ENCODE results near the gene NR5A2.

The NR5A2 gene

DNA sequence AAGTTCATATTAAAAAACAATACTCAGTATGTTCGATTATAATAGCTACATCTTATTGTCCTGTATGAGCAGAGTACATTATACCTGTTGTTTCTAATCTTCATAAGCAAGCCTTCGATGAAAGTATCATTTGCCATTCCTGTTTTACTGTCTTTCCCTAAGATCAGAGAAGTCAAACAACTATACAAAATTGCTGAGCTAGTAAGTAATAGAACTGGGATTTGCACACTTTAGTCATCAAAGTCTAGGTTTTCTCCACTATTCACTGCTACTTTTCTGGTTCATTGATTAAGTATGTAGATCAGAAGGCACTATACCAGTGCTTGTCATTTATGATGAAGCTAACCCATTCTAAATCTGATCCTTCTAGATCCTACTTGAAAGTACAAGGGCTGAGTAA, 108.9 kb downstream of the NR5A2 start:
- no peak overlapping the region for H3K4me3 ChIP-seq
- intact Hi-C loops (cut with DNase I; ENCODE audit: low total_unique reads), result no loop called here
- no peaks in the 10 kb centered on the region for H3K27me3 ChIP-seq
- H3K4me1 ChIP-seq, result no peaks in the 10 kb centered on the region
- no peaks in the 10 kb centered on the region for H3K36me3 ChIP-seq
- no peak overlapping the region for H3K27ac ChIP-seq
- DNase-seq, result no peak
- H3K9me3 ChIP-seq, result no peaks in the 10 kb centered on the region
- TF ChIP-seq, protein P1, sequence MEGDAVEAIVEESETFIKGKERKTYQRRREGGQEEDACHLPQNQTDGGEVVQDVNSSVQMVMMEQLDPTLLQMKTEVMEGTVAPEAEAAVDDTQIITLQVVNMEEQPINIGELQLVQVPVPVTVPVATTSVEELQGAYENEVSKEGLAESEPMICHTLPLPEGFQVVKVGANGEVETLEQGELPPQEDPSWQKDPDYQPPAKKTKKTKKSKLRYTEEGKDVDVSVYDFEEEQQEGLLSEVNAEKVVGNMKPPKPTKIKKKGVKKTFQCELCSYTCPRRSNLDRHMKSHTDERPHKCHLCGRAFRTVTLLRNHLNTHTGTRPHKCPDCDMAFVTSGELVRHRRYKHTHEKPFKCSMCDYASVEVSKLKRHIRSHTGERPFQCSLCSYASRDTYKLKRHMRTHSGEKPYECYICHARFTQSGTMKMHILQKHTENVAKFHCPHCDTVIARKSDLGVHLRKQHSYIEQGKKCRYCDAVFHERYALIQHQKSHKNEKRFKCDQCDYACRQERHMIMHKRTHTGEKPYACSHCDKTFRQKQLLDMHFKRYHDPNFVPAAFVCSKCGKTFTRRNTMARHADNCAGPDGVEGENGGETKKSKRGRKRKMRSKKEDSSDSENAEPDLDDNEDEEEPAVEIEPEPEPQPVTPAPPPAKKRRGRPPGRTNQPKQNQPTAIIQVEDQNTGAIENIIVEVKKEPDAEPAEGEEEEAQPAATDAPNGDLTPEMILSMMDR (IDR thresholded peaks at IDR 0.05), result no peak

DNA sequence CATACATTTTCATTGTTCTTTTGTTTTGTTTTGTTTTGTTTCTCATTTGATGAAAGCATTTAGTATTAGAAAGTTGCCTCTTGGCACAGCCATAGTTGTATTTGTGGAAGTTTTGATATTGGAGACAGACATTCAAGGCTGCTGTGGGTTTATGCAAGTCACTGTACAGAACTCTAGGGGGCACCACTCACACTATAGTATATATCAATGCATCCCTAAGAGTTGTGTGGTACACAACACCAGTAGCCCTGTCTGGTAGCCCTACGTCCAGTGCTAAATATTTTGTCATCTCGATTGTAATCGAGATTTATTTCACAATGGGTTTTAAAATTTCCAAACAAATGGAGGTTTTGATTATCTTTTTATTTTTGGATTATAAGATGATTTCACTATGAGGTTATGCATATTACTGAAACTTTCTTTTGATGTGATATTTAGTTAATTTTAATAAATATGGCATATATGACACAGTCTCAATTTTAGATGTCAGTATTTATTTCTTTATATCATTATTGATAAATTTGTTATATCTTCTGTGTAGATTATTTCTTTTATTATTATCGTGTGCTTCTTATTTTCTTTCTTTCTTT, 112.2 kb downstream of the NR5A2 start:
- Histone ChIP-seq H3K27ac (no peak overlapping the region), H3K9me3 (no peaks in the 10 kb centered on the region), H3K27me3 (no peaks in the 10 kb centered on the region), H3K36me3 (no peaks in the 10 kb centered on the region), H3K4me3 (no peak overlapping the region), H3K4me1 (no peaks in the 10 kb centered on the region)
- intact Hi-C loops (cut with DNase I; ENCODE audit: low total_unique reads), result no loop called here
- DNase-seq, result no peak
- TF ChIP-seq, protein P1 (IDR thresholded peaks at IDR 0.05), result no peak

DNA sequence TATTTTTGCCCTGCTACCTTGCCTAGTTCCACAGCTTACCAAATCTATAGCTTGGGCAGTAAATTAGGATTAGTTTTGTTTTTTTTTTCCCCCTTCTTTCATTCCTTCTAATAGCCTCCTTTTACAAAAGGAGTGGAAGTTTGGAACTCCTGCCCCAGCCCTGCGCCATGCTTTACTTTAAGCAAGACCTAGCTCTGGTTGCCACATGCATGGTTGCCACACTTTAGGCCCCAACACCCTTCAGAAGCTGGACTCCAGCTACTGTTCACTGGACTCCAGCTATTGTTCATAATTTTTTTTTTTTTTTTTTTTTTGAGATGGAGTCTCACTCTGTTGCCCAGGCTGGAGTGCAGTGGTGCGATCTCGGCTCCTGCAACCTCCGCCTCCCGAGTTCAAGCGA, 115.8 kb downstream of the NR5A2 start:
- Histone ChIP-seq H3K36me3 (no peaks in the 10 kb centered on the region), H3K27me3 (no peaks in the 10 kb centered on the region), H3K4me1 (no peaks in the 10 kb centered on the region), H3K4me3 (no peak overlapping the region), H3K9me3 (no peaks in the 10 kb centered on the region), H3K27ac (no peak overlapping the region)
- TF ChIP-seq, protein P1 (IDR thresholded peaks at IDR 0.05), result no peak
- DNase-seq, result no peak
- intact Hi-C loops (cut with DNase I; ENCODE audit: low total_unique reads), result no loop called here

DNA sequence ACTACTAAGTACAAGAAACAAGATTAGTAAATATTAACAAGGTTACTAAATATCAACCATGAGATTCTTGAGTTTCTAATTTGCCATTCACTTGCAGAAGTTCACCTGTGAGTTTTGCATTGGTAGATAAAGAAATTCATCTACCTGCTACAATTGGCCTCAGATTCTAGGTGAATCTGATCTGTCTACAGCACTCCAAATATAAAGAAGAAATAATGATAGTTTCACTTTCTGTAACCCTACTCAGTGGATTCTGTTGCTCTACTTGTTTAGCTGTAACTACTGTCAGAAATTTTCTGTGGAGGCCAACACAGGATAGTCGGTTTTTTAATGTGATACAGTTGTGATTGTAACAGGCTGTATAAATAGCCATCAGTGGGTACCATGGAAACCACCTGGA, 118.6 kb downstream of the NR5A2 start:
- Histone ChIP-seq H3K9me3 (no peaks in the 10 kb centered on the region), H3K27me3 (no peaks in the 10 kb centered on the region), H3K4me1 (no peaks in the 10 kb centered on the region), H3K4me3 (no peak overlapping the region), H3K27ac (no peak overlapping the region), H3K36me3 (no peaks in the 10 kb centered on the region)
- TF ChIP-seq, protein P1 (IDR thresholded peaks at IDR 0.05), result no peak
- DNase-seq, result no peak
- intact Hi-C loops (cut with DNase I; ENCODE audit: low total_unique reads), result no loop called here

DNA sequence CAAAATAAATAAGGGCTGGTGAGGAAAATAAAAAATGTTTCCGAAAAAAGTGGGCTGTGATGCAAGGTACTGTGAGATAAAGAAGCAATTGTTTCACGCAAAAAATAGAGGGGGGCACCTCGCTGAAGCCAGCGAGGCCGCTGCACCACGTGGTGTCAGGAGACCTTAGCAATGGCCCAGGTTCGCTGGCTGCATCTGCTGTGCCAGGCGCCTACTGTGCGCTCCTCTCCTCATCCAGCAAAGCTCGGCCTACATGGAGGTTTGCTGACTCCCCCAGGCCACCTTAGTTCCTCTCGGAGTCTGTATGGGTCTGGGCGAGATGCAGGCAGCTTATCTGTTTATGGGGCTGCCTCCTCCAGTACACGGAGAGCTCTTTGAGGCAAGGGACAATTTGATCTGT, 119.6 kb downstream of the NR5A2 start:
- no peak for DNase-seq
- TF ChIP-seq, protein P1 (IDR thresholded peaks at IDR 0.05), result no peak
- Histone ChIP-seq H3K9me3 (no peaks in the 10 kb centered on the region), H3K27ac (no peak overlapping the region), H3K36me3 (no peaks in the 10 kb centered on the region), H3K4me3 (no peak overlapping the region), H3K4me1 (no peaks in the 10 kb centered on the region), H3K27me3 (no peaks in the 10 kb centered on the region)
- intact Hi-C loops (cut with DNase I; ENCODE audit: low total_unique reads), result no loop called here

DNA sequence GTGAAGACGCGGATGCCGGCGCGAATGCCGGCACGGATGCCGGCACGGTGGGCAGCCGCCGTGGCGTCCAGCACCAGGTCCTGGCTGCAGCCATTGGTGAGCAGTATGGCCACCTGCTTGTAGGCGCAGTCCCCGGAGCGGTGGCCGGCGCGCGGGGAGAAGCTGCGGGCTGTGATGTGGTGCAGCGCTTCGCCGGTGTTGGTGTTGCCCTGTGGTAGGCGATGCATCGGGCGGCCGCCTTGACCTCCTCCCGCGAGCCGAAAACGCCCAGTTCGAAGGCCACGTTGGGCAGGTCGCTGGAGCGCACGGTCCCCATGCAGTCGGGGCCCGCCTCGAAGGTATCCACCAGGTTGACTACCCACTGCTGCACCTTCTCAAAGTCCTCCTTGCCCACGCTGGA, 120.2 kb downstream of the NR5A2 start:
- H3K36me3 ChIP-seq, result no peaks in the 10 kb centered on the region
- no peak overlapping the region for H3K4me3 ChIP-seq
- no peak for DNase-seq
- TF ChIP-seq, protein P1 (IDR thresholded peaks at IDR 0.05), result no peak
- no peak overlapping the region for H3K27ac ChIP-seq
- intact Hi-C loops (cut with DNase I; ENCODE audit: low total_unique reads), result no loop called here
- no peaks in the 10 kb centered on the region for H3K27me3 ChIP-seq
- no peaks in the 10 kb centered on the region for H3K9me3 ChIP-seq
- H3K4me1 ChIP-seq, result no peaks in the 10 kb centered on the region

Data from tibial artery (tissue), 4 donors.